ENCODE measurements around the gene KRT2.

GRCh38 chr12:52655720-52656124 lies 3.7 kb upstream of the KRT2 start:
- TF ChIP-seq CTCF (IDR thresholded peaks at IDR 0.05) (no peak), POLR2A (IDR thresholded peaks at IDR 0.05) (no peak), POLR2AphosphoS5 (IDR thresholded peaks at IDR 0.05) (no peak)
